ENCODE measurements around the gene ETNK2.
A peak's percentile ranks its signal among the peaks of the same experiment; 100 is the strongest.

The ETNK2 gene

GRCh38 chr1:204126386-204126785 lies 25.5 kb downstream of the ETNK2 start:
- DNase-seq (ENCODE audit: extremely low read depth, insufficient read length), result no peak

GRCh38 chr1:204125759-204126351 lies 26.0 kb downstream of the ETNK2 start:
- DNase-seq (ENCODE audit: extremely low read depth, insufficient read length), result no peak
- Histone ChIP-seq H3K27me3 (replicated peaks; ENCODE audit: control insufficient read depth, insufficient read depth, low read length) (peaks cover 1% of the 10 kb centered on the region; the same call in 1 of the 2 replicates), H3K4me3 (replicated peaks; ENCODE audit: low read depth, low read length) (no peak overlapping the region), H3K36me3 (ENCODE audit: control insufficient read depth, insufficient read depth, low read length) (no peaks in the 10 kb centered on the region)
- TF ChIP-seq CTCF (IDR thresholded peaks at IDR 0.05; ENCODE audit: insufficient read depth, low read length, poor library complexity, severe bottlenecking), result no peak

More at GRCh38 chr1:204126386-204126785, 25.5 kb downstream of the ETNK2 start:
- Histone ChIP-seq H3K4me3 (replicated peaks; ENCODE audit: low read depth, low read length) (no peak overlapping the region), H3K27me3 (replicated peaks; ENCODE audit: control insufficient read depth, insufficient read depth, low read length) (peaks cover 1% of the 10 kb centered on the region; the same call in 1 of the 2 replicates), H3K36me3 (ENCODE audit: control insufficient read depth, insufficient read depth, low read length) (no peaks in the 10 kb centered on the region)
- no peak for TF ChIP-seq CTCF (IDR thresholded peaks at IDR 0.05; ENCODE audit: insufficient read depth, low read length, poor library complexity, severe bottlenecking)

GRCh38 chr1:204124639-204125038 lies 27.2 kb downstream of the ETNK2 start:
- no peak overlapping the region for H3K4me3 ChIP-seq (replicated peaks; ENCODE audit: low read depth, low read length)
- no peaks in the 10 kb centered on the region for H3K36me3 ChIP-seq (ENCODE audit: control insufficient read depth, insufficient read depth, low read length)
- TF ChIP-seq CTCF (IDR thresholded peaks at IDR 0.05; ENCODE audit: insufficient read depth, low read length, poor library complexity, severe bottlenecking), result no peak
- DNase-seq (ENCODE audit: extremely low read depth, insufficient read length), result no peak
- peaks cover 1% of the 10 kb centered on the region; the same call in 1 of the 2 replicates for H3K27me3 ChIP-seq (replicated peaks; ENCODE audit: control insufficient read depth, insufficient read depth, low read length)

GRCh38 chr1:204123376-204123775 lies 28.5 kb downstream of the ETNK2 start:
- H3K4me3 ChIP-seq (replicated peaks; ENCODE audit: low read depth, low read length), result no peak overlapping the region
- no peaks in the 10 kb centered on the region for H3K36me3 ChIP-seq (ENCODE audit: control insufficient read depth, insufficient read depth, low read length)
- peak; percentile 41 for TF ChIP-seq CTCF (IDR thresholded peaks at IDR 0.05; ENCODE audit: insufficient read depth, low read length, poor library complexity, severe bottlenecking)
- H3K27me3 ChIP-seq (replicated peaks; ENCODE audit: control insufficient read depth, insufficient read depth, low read length), result peaks cover 1% of the 10 kb centered on the region; the same call in 1 of the 2 replicates
- no peak for DNase-seq (ENCODE audit: extremely low read depth, insufficient read length)

GRCh38 chr1:204121840-204122555 lies 29.8 kb downstream of the ETNK2 start:
- no peak for DNase-seq (ENCODE audit: extremely low read depth, insufficient read length)
- no peak for TF ChIP-seq CTCF (IDR thresholded peaks at IDR 0.05; ENCODE audit: insufficient read depth, low read length, poor library complexity, severe bottlenecking)
- H3K4me3 ChIP-seq (replicated peaks; ENCODE audit: low read depth, low read length), result no peak overlapping the region
- H3K36me3 ChIP-seq (ENCODE audit: control insufficient read depth, insufficient read depth, low read length), result no peaks in the 10 kb centered on the region
- peaks cover 1% of the 10 kb centered on the region; the same call in 1 of the 2 replicates for H3K27me3 ChIP-seq (replicated peaks; ENCODE audit: control insufficient read depth, insufficient read depth, low read length)

Data from GM06990 (cell line).